Measurements from ENCODE around the gene KIAA1328. TPM values are rescaled to one million over a fixed set of nuclear protein-coding genes. Genes with fewer than 3 reads are reported as not detected.
A peak's percentile ranks its signal among the peaks of the same experiment; 100 is the strongest.
"Not testable (repeated sequence)": the region's sequence is repeated elsewhere in the genome, so short reads cannot be mapped to it uniquely, and the experiment has no call there.

The KIAA1328 gene
- total and polyA plus RNA-seq, 3 experiments from 2014 or later: 6.6 to 8.3 (median 6.8) TPM

- ChIA-PET CTCF (no interaction called here), POLR2A (no interaction called here)
- H3K4me3 ChIP-seq (ENCODE audit: low read length): no peak overlapping the region
- peaks cover 3 to 14% (median 5%) of the 10 kb centered on the region in 5 donors for H3K9me3 Mint-ChIP-seq
- H3K36me3 Mint-ChIP-seq: peaks cover 9 to 27% (median 16%) of the 10 kb centered on the region in 3 donors
- H3K4me1 ChIP-seq (ENCODE audit: insufficient read depth, low read length): no peaks in the 10 kb centered on the region
- H3K27me3 ChIP-seq (ENCODE audit: insufficient read depth, low read length, poor library complexity, severe bottlenecking): no peaks in the 10 kb centered on the region
- H3K4me1 Mint-ChIP-seq: peaks cover 0 to 3% (median 0%) of the 10 kb centered on the region in 3 donors
- no peak overlapping the region for H3K27ac ChIP-seq (ENCODE audit: low read depth, low read length)
- DNase-seq: no peak
- no peak overlapping the region for H3K4me3 Mint-ChIP-seq
- no peaks in the 10 kb centered on the region for H3K27me3 Mint-ChIP-seq
- no peaks in the 10 kb centered on the region for H3K9me3 ChIP-seq (ENCODE audit: low read length)
- no peaks in the 10 kb centered on the region for H3K36me3 ChIP-seq (ENCODE audit: insufficient read depth, low read length)
- H3K27ac Mint-ChIP-seq: no peak overlapping the region
These were observed 71.5 kb downstream of the KIAA1328 start for GRCh38 chr18:36900466-36900865.

- H3K4me3 ChIP-seq (ENCODE audit: low read length): no peak overlapping the region
- no peaks in the 10 kb centered on the region for H3K27me3 ChIP-seq (ENCODE audit: insufficient read depth, low read length, poor library complexity, severe bottlenecking)
- H3K27me3 Mint-ChIP-seq: no peaks in the 10 kb centered on the region
- H3K4me3 Mint-ChIP-seq: no peak overlapping the region
- no peak overlapping the region for H3K27ac ChIP-seq (ENCODE audit: low read depth, low read length)
- H3K4me1 Mint-ChIP-seq: peaks cover 0 to 3% (median 0%) of the 10 kb centered on the region in 3 donors
- ChIA-PET CTCF (no interaction called here), POLR2A (no interaction called here)
- no peak overlapping the region for H3K27ac Mint-ChIP-seq
- DNase-seq: no peak
- H3K36me3 Mint-ChIP-seq: peaks cover 14 to 33% (median 21%) of the 10 kb centered on the region in 3 donors
- H3K4me1 ChIP-seq (ENCODE audit: insufficient read depth, low read length): no peaks in the 10 kb centered on the region
- peaks cover 3 to 14% (median 5%) of the 10 kb centered on the region in 5 donors for H3K9me3 Mint-ChIP-seq
- H3K36me3 ChIP-seq (ENCODE audit: insufficient read depth, low read length): no peaks in the 10 kb centered on the region
- no peaks in the 10 kb centered on the region for H3K9me3 ChIP-seq (ENCODE audit: low read length)
These were observed 72.4 kb downstream of the KIAA1328 start for GRCh38 chr18:36901277-36901701.

GRCh38 chr18:36903215-36903928 lies 74.4 kb downstream of the KIAA1328 start:
- Histone ChIP-seq H3K36me3 (ENCODE audit: insufficient read depth, low read length) (no peaks in the 10 kb centered on the region), H3K27me3 (ENCODE audit: insufficient read depth, low read length, poor library complexity, severe bottlenecking) (no peaks in the 10 kb centered on the region), H3K9me3 (ENCODE audit: low read length) (no peaks in the 10 kb centered on the region), H3K4me3 (ENCODE audit: low read length) (no peak overlapping the region), H3K4me1 (ENCODE audit: insufficient read depth, low read length) (no peaks in the 10 kb centered on the region), H3K27ac (ENCODE audit: low read depth, low read length) (no peak overlapping the region)
- Mint-ChIP-seq H3K9me3 (peaks cover 3 to 12% (median 5%) of the 10 kb centered on the region in 5 donors), H3K27ac (no peak overlapping the region), H3K4me1 (peaks cover 0 to 3% (median 0%) of the 10 kb centered on the region in 3 donors), H3K36me3 (peaks cover 7 to 37% (median 14%) of the 10 kb centered on the region in 3 donors), H3K27me3 (no peaks in the 10 kb centered on the region), H3K4me3 (no peak overlapping the region)
- DNase-seq: no peak
- ChIA-PET POLR2A (no interaction called here), CTCF (no interaction called here)

GRCh38 chr18:36905571-36905970 lies 76.6 kb downstream of the KIAA1328 start:
- H3K36me3 Mint-ChIP-seq: peaks cover 7 to 33% (median 10%) of the 10 kb centered on the region in 3 donors
- Histone ChIP-seq H3K27ac (ENCODE audit: low read depth, low read length) (no peak overlapping the region), H3K27me3 (ENCODE audit: insufficient read depth, low read length, poor library complexity, severe bottlenecking) (no peaks in the 10 kb centered on the region), H3K4me1 (ENCODE audit: insufficient read depth, low read length) (no peaks in the 10 kb centered on the region), H3K4me3 (ENCODE audit: low read length) (no peak overlapping the region), H3K36me3 (ENCODE audit: insufficient read depth, low read length) (no peaks in the 10 kb centered on the region), H3K9me3 (ENCODE audit: low read length) (no peaks in the 10 kb centered on the region)
- no peak overlapping the region for H3K4me3 Mint-ChIP-seq
- no peaks in the 10 kb centered on the region for H3K27me3 Mint-ChIP-seq
- POLR2A ChIA-PET: no interaction called here
- no peak for DNase-seq
- no peak overlapping the region for H3K27ac Mint-ChIP-seq
- peaks cover 0 to 7% (median 2%) of the 10 kb centered on the region in 3 donors for H3K4me1 Mint-ChIP-seq
- CTCF ChIA-PET: no interaction called here
- peaks cover 0 to 3% (median 0%) of the 10 kb centered on the region in 5 donors for H3K9me3 Mint-ChIP-seq

GRCh38 chr18:36909282-36909681 lies 80.4 kb downstream of the KIAA1328 start:
- H3K4me3 Mint-ChIP-seq, POLR2A ChIA-PET, H3K27me3 Mint-ChIP-seq: not testable (repeated sequence)

GRCh38 chr18:36912887-36913286 lies 84.0 kb downstream of the KIAA1328 start:
- Histone ChIP-seq H3K27me3 (ENCODE audit: insufficient read depth, low read length, poor library complexity, severe bottlenecking) (no peaks in the 10 kb centered on the region), H3K36me3 (ENCODE audit: insufficient read depth, low read length) (no peaks in the 10 kb centered on the region), H3K4me1 (ENCODE audit: insufficient read depth, low read length) (peaks cover 10% of the 10 kb centered on the region), H3K9me3 (ENCODE audit: low read length) (no peaks in the 10 kb centered on the region), H3K27ac (ENCODE audit: low read depth, low read length) (no peak overlapping the region), H3K4me3 (ENCODE audit: low read length) (no peak overlapping the region)
- Mint-ChIP-seq H3K36me3 (peaks cover 4 to 23% (median 4%) of the 10 kb centered on the region in 3 donors), H3K9me3 (peaks cover 0 to 3% (median 0%) of the 10 kb centered on the region in 5 donors), H3K27ac (peak overlapping the region in 4 of 8 donors; percentile 25 to 78 (median 46)), H3K27me3 (no peaks in the 10 kb centered on the region), H3K4me1 (peaks cover 19 to 34% (median 19%) of the 10 kb centered on the region in 3 donors), H3K4me3 (peak overlapping the region in 2 of 7 donors; percentile 35 to 53)
- ChIA-PET CTCF (no interaction called here), POLR2A (no interaction called here)
- DNase-seq: peak in 1 of 5 donors; percentile 28

More at GRCh38 chr18:36909282-36909681, 80.4 kb downstream of the KIAA1328 start:
- DNase-seq; H3K27ac Mint-ChIP-seq; H3K27me3 ChIP-seq (ENCODE audit: insufficient read depth, low read length, poor library complexity, severe bottlenecking); H3K4me3 ChIP-seq (ENCODE audit: low read length); H3K9me3 ChIP-seq (ENCODE audit: low read length); CTCF ChIA-PET; H3K9me3 Mint-ChIP-seq; H3K27ac ChIP-seq (ENCODE audit: low read depth, low read length); H3K36me3 ChIP-seq (ENCODE audit: insufficient read depth, low read length): not testable (repeated sequence)
- peaks cover 10% of the 10 kb centered on the region for H3K4me1 ChIP-seq (ENCODE audit: insufficient read depth, low read length)
- H3K36me3 Mint-ChIP-seq: peaks cover 9 to 33% (median 11%) of the 10 kb centered on the region in 3 donors
- peaks cover 18 to 34% (median 19%) of the 10 kb centered on the region in 3 donors for H3K4me1 Mint-ChIP-seq

GRCh38 chr18:36917907-36918306 lies 89.0 kb downstream of the KIAA1328 start:
- Mint-ChIP-seq H3K27me3 (no peaks in the 10 kb centered on the region), H3K36me3 (peaks cover 10 to 46% (median 14%) of the 10 kb centered on the region in 3 donors), H3K4me3 (no peak overlapping the region), H3K4me1 (peaks cover 8 to 10% (median 8%) of the 10 kb centered on the region in 3 donors), H3K27ac (peak overlapping the region in 1 of 8 donors; percentile 2), H3K9me3 (peaks cover 0 to 13% (median 0%) of the 10 kb centered on the region in 5 donors)
- ChIA-PET CTCF (no interaction called here), POLR2A (no interaction called here)
- H3K9me3 ChIP-seq (ENCODE audit: low read length): no peaks in the 10 kb centered on the region
- H3K4me3 ChIP-seq (ENCODE audit: low read length): no peak overlapping the region
- no peak for DNase-seq
- H3K4me1 ChIP-seq (ENCODE audit: insufficient read depth, low read length): peaks cover under 1% of the 10 kb centered on the region
- no peak overlapping the region for H3K27ac ChIP-seq (ENCODE audit: low read depth, low read length)
- H3K27me3 ChIP-seq (ENCODE audit: insufficient read depth, low read length, poor library complexity, severe bottlenecking): no peaks in the 10 kb centered on the region
- no peaks in the 10 kb centered on the region for H3K36me3 ChIP-seq (ENCODE audit: insufficient read depth, low read length)

- Mint-ChIP-seq H3K36me3 (peaks cover 12 to 36% (median 17%) of the 10 kb centered on the region in 3 donors), H3K27me3 (no peaks in the 10 kb centered on the region), H3K9me3 (no peaks in the 10 kb centered on the region), H3K4me1 (no peaks in the 10 kb centered on the region), H3K27ac (no peak overlapping the region), H3K4me3 (no peak overlapping the region)
- no peak for DNase-seq
- Histone ChIP-seq H3K4me1 (ENCODE audit: insufficient read depth, low read length) (no peaks in the 10 kb centered on the region), H3K9me3 (ENCODE audit: low read length) (no peaks in the 10 kb centered on the region), H3K27ac (ENCODE audit: low read depth, low read length) (no peak overlapping the region), H3K27me3 (ENCODE audit: insufficient read depth, low read length, poor library complexity, severe bottlenecking) (no peaks in the 10 kb centered on the region), H3K36me3 (ENCODE audit: insufficient read depth, low read length) (no peaks in the 10 kb centered on the region), H3K4me3 (ENCODE audit: low read length) (no peak overlapping the region)
- ChIA-PET POLR2A (no interaction called here), CTCF (interaction anchor here (1.0 kb wide), 1 partner anchor 100 kb away, joined by 3 read pairs; no protein-coding TSS in a partner anchor)
These were observed 100.7 kb downstream of the KIAA1328 start for GRCh38 chr18:36929601-36930000.

All from CD8-positive, alpha-beta memory T cell (primary cell).